HepG2 (cell line): ENCODE data around the gene RSPRY1. TPM values are rescaled to one million over a fixed set of nuclear protein-coding genes. Genes with fewer than 3 reads are reported as not detected.

Experiments
- ASH2L ChIP-seq: fragments of 300-600, 200-600 bp; sonication (generic); IDR thresholded peaks from 2 replicates; pipeline ENCODE4 v1.7.0; 2017; ENCODE audit warnings: low read depth, mild to moderate bottlenecking, moderate library complexity, mixed read lengths, low read length; ENCODE audit not compliant: insufficient read length
- BCL6 ChIP-seq: IDR thresholded peaks from 2 replicates; pipeline ENCODE4 v1.6.1; 2016; ENCODE audit warnings: missing genetic modification reagents, missing compliant biosample characterization
- BRD4 ChIP-seq: sonication (generic); formaldehyde crosslinking; IDR thresholded peaks from 2 replicates; pipeline ENCODE4 v1.4.0; 2020; ENCODE audit warnings: missing genetic modification reagents
- E2F5 ChIP-seq: sonication (generic); formaldehyde crosslinking; conservative IDR thresholded peaks from 2 replicates; pipeline ENCODE4 v1.4.0; 2020; ENCODE audit warnings: missing genetic modification reagents
- HES4 ChIP-seq: sonication (generic); formaldehyde crosslinking; IDR thresholded peaks from 2 replicates; pipeline ENCODE4 v1.9.0; 2021; ENCODE audit warnings: mild to moderate bottlenecking, missing genetic modification reagents, borderline replicate concordance
- NFKB2 ChIP-seq: sonication (generic); formaldehyde crosslinking; IDR thresholded peaks from 2 replicates; pipeline ENCODE4 v1.4.0; 2020; ENCODE audit warnings: missing genetic modification reagents, borderline replicate concordance
- NPAS2 ChIP-seq: sonication (generic); formaldehyde crosslinking; IDR thresholded peaks from 2 replicates; pipeline ENCODE4 v1.8.0; 2022; ENCODE audit warnings: mild to moderate bottlenecking, missing genetic modification reagents, borderline replicate concordance
- PLRG1 ChIP-seq: fragments of 450-650 bp; conservative IDR thresholded peaks from 2 replicates; pipeline ENCODE4 v1.6.1; 2016
- RBFOX2 ChIP-seq: fragments of 200-400 bp; formaldehyde crosslinking; IDR thresholded peaks from 2 replicates; pipeline ENCODE4 v1.6.1; 2017; ENCODE audit warnings: low read depth, mild to moderate bottlenecking, low read length
- RNF2 ChIP-seq: fragments of 450-650 bp; conservative IDR thresholded peaks from 2 replicates; pipeline ENCODE4 v1.6.1; 2016; ENCODE audit warnings: low read depth
- SIN3B ChIP-seq: fragments of 150-350 bp; IDR thresholded peaks from 2 replicates; pipeline ENCODE4 v1.6.1; 2014; ENCODE audit warnings: low read length
- XRCC5 ChIP-seq: fragments of 200-400 bp; formaldehyde crosslinking; optimal IDR thresholded peaks from 2 replicates; pipeline ENCODE3; 2017; ENCODE audit warnings: mild to moderate bottlenecking, low read length
- ZBTB49 ChIP-seq: sonication (generic); formaldehyde crosslinking; IDR thresholded peaks from 2 replicates; pipeline ENCODE4 v1.4.0; 2020; ENCODE audit warnings: missing genetic modification reagents, borderline replicate concordance
- ZC3H4 ChIP-seq: sonication (generic); formaldehyde crosslinking; IDR thresholded peaks from 2 replicates; pipeline ENCODE4 v1.4.0; 2020; ENCODE audit warnings: missing genetic modification reagents, borderline replicate concordance
- ZNF280B ChIP-seq: sonication (generic); formaldehyde crosslinking; IDR thresholded peaks from 2 replicates; pipeline ENCODE4 v1.5.0; 2020; ENCODE audit warnings: missing genetic modification reagents, mild to moderate bottlenecking, borderline replicate concordance
- ZNF333 ChIP-seq: sonication (generic); formaldehyde crosslinking; IDR thresholded peaks from 2 replicates; pipeline ENCODE4 v1.4.0; 2020; ENCODE audit warnings: mild to moderate bottlenecking, missing genetic modification reagents, borderline replicate concordance
- ZNF367 ChIP-seq: sonication (generic); formaldehyde crosslinking; IDR thresholded peaks from 2 replicates; pipeline ENCODE4 v1.4.0; 2020; ENCODE audit warnings: missing genetic modification reagents, borderline replicate concordance
- ZNF549 ChIP-seq: sonication (generic); formaldehyde crosslinking; IDR thresholded peaks from 2 replicates; pipeline ENCODE4 v1.5.0; 2020; ENCODE audit warnings: missing genetic modification reagents
- ZNF563 ChIP-seq: sonication (generic); formaldehyde crosslinking; IDR thresholded peaks from 2 replicates; pipeline ENCODE4 v1.8.0; 2022; ENCODE audit warnings: mild to moderate bottlenecking, moderate library complexity, missing genetic modification reagents
- polyA plus RNA-seq, 8 experiments: library from polyadenylated mRNA; depleted of rRNA in 3 of 8; stranded (reverse) in 7 of 8; unstranded in 1 of 8; fragments of >200 nt; fragmentation: Illumina TruSeq in 4 of 8; extraction: Trizol in 4 of 8; gene quantifications; 2 replicates each; pipeline versions ENCODE4 v1.2.1 to v1.2.3, GENCODE V29; 2011 to 2016; ENCODE audit warnings: low read depth in 4 of 8, missing spikeins in 1 of 8, mixed read lengths in 1 of 8; ENCODE audit not compliant: insufficient read depth in 1 of 8
- total RNA-seq, 5 experiments: library from RNA; depleted of rRNA; stranded (reverse); fragments of >200 nt; fragmentation: Illumina TruSeq; extraction: Trizol; gene quantifications; 2 replicates each; pipeline ENCODE4 v1.2.3, GENCODE V29; 2016; ENCODE audit warnings: low read depth in 1 of 5
- TF ChIP-seq, protein P1 (sequence below): sonication (generic); formaldehyde crosslinking; IDR thresholded peaks from 2 replicates; pipeline ENCODE4 v1.5.0; 2020; ENCODE audit warnings: mild to moderate bottlenecking, missing genetic modification reagents
- TF ChIP-seq, protein P2 (sequence below): sonication (generic); formaldehyde crosslinking; IDR thresholded peaks from 2 replicates; pipeline ENCODE4 v1.5.0; 2020; ENCODE audit warnings: missing genetic modification reagents

The RSPRY1 gene
- total and polyA plus RNA-seq, 2 of the 13 experiments (the other 11 are each of a cell fraction or from before 2014, with no cell fraction given), result 53.4 to 61.0 TPM

- TF ChIP-seq, protein P1, sequence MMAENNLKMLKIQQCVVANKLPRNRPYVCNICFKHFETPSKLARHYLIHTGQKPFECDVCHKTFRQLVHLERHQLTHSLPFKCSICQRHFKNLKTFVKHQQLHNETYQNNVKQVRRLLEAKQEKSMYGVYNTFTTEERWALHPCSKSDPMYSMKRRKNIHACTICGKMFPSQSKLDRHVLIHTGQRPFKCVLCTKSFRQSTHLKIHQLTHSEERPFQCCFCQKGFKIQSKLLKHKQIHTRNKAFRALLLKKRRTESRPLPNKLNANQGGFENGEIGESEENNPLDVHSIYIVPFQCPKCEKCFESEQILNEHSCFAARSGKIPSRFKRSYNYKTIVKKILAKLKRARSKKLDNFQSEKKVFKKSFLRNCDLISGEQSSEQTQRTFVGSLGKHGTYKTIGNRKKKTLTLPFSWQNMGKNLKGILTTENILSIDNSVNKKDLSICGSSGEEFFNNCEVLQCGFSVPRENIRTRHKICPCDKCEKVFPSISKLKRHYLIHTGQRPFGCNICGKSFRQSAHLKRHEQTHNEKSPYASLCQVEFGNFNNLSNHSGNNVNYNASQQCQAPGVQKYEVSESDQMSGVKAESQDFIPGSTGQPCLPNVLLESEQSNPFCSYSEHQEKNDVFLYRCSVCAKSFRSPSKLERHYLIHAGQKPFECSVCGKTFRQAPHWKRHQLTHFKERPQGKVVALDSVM, result no peak
- TF ChIP-seq NPAS2 (CRISPR knock-in tag) (no peak), ZNF563 (CRISPR knock-in tag) (no peak), ZNF333 (CRISPR knock-in tag) (peak; percentile 60; the same call in 1 of the 2 replicates), PLRG1 (no peak), HES4 (CRISPR knock-in tag) (no peak), BCL6 (CRISPR knock-in tag) (peak; percentile 46; the same call in 1 of the 2 replicates), ZNF549 (CRISPR knock-in tag) (no peak), ASH2L (peak; percentile 80), RBFOX2 (peak; percentile 92), BRD4 (CRISPR knock-in tag) (peak; percentile 93; the same call in 1 of the 2 replicates), RNF2 (no peak), ZNF367 (CRISPR knock-in tag) (no peak), ZBTB49 (no peak), XRCC5 (no peak), E2F5 (CRISPR knock-in tag) (peak; percentile 58; the same call in 1 of the 2 replicates), NFKB2 (CRISPR knock-in tag) (peak; percentile 91; the same call in 1 of the 2 replicates), SIN3B (no peak), ZC3H4 (no peak), ZNF280B (CRISPR knock-in tag) (peak; percentile 95)
- TF ChIP-seq, protein P2, sequence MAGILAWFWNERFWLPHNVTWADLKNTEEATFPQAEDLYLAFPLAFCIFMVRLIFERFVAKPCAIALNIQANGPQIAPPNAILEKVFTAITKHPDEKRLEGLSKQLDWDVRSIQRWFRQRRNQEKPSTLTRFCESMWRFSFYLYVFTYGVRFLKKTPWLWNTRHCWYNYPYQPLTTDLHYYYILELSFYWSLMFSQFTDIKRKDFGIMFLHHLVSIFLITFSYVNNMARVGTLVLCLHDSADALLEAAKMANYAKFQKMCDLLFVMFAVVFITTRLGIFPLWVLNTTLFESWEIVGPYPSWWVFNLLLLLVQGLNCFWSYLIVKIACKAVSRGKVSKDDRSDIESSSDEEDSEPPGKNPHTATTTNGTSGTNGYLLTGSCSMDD, result no peak
Observed at GRCh38 chr16:57185945-57186871, at the start of gene RSPRY1, which contains the start of gene PSME3IP1 (continued).
